Right lung (tissue), 10 donors: ENCODE measurements around the gene SLC6A11. TPM values are rescaled to one million over a fixed set of nuclear protein-coding genes. Genes with fewer than 3 reads are reported as not detected.

Experiments
- DNase-seq, 2 donors: peaks; one replicate each; pipeline ENCODE4 v3.0.0-alpha.2; 2013
- long read RNA-seq, 8 donors: transcript quantifications; one replicate each; lab custom pipeline, GENCODE V29; 2026
- polyA plus RNA-seq, 5 donors: library from polyadenylated mRNA; unstranded; fragments of 120-200 nt; gene quantifications; one replicate each; pipeline versions ENCODE4 v1.2.1 to v1.2.3, GENCODE V29; 2013; ENCODE audit warnings: inconsistent platforms in 1 of 5, low replicate concordance in 1 of 5; ENCODE audit not compliant: insufficient read length in 5 of 5, insufficient read depth in 1 of 5

The SLC6A11 gene
- polyA plus RNA-seq = under 1 TPM in 4 of 5 donors, not detected in 1; 0.08 to 0.10 (median 0.09) TPM
- long read RNA-seq, donor 1 = 0 reads
- long read RNA-seq, donor 2 = 0 reads
- long read RNA-seq, donor 3 = 0 reads
- long read RNA-seq, donor 4 = 0 reads
- long read RNA-seq, donor 5 = 0 reads
- long read RNA-seq, donor 6 = 0 reads
- long read RNA-seq, donor 7 = 0 reads
- long read RNA-seq, donor 8 = 0 reads

- no peak for DNase-seq
Observed at GRCh38 chr3:10816019-10816862, at the start of gene SLC6A11. SLC6A11 (plus strand) TSS chr3:10816228; CDS start chr3:10816266, 38 bp downstream.

- DNase-seq = no peak
Observed at GRCh38 chr3:10768708-10769394, 47.2 kb upstream of the SLC6A11 start.

DNA sequence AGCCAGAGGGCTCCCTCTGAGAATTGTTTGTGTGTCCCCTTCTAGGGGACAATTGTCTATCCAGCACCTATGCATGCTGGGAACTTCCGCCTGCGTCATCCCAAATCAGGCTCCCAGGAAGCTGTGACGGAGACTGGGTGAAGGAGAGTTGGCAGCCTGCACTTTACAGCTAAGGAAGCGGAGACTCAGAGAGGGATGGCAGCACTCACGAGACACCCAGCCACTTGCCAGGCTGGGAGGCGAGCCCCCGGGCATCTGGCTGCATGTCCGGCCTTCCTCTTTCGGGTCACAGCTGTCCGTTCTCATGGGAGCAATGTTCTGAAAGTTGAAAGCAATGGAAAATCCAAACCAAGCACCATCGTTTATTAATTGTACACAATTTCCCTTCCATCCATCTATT, 45.5 kb upstream of the SLC6A11 start:
- no peak for DNase-seq

DNA sequence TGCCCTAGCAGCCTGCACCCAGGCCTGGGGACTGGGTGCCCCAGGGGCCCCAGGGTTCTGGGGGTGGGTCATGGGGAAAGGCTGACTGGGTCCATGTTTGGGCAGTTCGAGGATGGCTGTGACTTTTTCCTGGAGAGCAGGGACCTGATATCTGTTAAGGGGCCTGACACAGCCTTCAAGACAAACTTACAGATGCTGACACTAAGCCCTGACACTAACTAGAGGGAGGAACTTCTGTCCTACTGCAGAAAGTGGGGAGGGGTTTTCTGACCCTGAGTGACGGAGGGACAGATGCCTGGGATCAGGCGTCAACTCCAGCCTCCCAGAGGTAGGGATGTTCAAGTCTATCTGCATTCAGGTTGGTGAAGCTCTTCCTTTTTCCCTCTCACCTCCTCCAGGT, 45.0 kb upstream of the SLC6A11 start:
- DNase-seq = no peak

DNA sequence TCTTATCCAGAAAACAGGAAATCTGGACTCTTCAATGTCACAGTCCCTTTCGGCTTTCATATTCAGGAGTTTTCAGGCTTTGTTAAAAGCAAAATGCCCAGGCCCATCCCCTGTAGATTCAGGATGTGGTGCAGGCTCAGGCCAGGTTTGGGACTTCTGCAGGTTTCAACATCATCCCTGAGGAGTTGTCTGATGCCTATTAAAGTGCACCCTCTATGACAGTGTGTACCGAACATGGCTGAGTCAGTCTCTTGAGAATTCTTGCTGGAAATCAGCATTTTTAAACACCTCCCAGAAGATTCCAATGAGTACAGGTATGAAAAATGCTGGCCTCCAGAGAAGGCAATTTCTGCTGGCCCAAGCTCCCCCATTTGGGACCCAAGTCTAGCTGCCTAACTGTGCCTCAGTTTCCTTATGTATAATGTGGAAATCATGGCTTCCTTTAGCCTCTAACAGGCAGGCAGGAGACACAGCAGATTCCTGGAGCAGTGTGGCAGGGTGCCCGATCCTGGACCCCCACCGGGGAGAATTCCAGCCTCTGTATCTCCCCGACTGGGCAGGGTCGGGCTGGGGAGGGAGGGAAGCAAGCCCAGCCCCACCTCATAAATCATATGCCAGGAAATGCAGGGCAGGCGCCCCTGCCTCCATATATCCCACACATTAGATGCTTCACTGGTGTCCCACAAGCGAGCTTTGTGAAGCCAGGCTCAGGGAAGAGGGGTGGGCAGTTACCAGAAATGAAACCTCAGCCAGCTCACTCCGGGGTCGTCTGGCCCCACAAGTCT, 44.4 kb upstream of the SLC6A11 start:
- DNase-seq = no peak

- DNase-seq = no peak
Observed at GRCh38 chr3:10772271-10773161, 43.5 kb upstream of the SLC6A11 start.

GRCh38 chr3:10774129-10774670, 41.8 kb upstream of the SLC6A11 start:
- DNase-seq = no peak

DNA sequence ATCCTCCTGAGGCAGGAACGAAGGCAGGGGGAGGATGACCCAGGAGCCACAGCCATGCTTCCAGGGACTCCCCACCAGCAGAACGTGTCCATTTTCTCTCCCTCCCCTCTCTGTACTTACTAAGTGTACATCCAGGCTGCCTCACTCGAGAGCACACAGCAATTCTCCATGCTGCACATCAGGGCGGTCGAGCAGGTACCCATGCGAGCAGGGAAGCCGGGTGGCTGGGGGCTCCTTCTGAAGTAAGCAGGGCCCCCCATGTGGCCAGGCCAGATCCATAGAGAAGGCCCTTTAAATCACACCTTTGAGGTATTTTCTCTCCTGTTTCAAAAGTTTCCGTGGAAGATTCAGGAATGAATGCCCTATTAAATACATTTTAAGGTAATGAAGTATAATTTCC, 41.2 kb upstream of the SLC6A11 start:
- DNase-seq = no peak

DNA sequence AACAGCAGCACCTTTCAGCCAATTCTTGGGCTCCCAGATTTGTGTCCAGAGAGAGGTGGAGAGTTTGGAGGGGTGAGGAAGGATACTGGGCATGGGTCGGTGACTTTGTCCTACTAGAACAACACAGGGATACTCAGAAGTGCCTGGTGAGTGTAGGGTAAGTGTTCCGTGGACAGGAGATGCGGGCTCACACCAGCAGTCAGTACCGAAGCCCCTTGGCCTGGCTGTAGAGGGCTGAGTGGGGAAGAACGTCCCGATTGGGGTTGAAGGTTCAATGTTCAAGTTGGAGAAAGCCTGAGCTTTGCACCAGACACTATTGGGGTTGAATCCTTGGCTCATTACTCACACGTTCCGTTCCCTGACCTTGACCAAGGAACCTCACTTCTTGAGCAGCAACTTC, 40.8 kb upstream of the SLC6A11 start:
- DNase-seq = no peak

DNA sequence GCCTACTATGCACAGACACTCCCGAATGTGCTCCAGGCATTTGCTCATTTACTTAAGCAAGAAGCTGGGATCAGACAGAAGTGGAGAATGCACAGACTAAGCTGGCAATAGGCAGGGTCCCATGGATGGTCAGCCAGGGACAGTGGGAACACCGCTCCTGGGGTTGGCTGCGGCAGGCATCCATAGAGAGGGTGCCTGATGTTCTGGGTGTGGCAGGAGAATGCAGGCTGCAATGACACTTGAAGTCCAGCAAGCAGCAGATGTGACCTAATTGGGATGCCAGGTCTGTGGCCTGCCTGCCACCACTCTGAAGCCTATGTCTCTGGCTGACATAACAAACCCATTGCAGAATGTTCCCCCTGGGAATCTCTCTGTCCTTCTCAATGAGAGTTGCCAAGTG, 40.2 kb upstream of the SLC6A11 start:
- no peak for DNase-seq

- DNase-seq = no peak
Observed at GRCh38 chr3:10777627-10778026, 38.4 kb upstream of the SLC6A11 start.

GRCh38 chr3:10778492-10779292, 37.3 kb upstream of the SLC6A11 start:
- no peak for DNase-seq

DNA sequence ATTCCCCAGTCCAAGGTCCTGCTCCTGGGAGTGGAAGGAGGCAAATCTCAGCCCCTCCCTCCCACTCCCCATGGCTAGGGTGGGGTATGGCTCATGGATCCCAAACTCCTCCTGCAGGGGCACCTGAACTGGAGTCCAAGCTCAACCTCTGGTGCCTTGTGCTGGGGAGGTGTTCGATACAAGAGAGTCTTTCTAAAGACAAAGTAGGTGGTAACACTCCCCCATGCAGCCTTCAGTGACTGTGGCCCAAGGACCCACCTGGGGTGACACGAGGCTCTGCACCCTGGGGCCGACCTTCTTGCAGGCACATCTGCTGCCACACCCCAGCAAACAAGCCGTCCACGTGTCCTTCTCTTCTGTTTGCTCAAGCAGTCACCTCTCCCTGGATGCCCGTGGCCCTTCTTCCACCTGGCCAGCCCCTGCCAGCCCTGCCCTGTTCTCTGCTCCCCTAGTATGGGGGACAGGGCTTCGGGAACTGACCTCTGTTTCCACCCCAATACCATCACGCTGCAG, 36.7 kb upstream of the SLC6A11 start:
- no peak for DNase-seq

DNA sequence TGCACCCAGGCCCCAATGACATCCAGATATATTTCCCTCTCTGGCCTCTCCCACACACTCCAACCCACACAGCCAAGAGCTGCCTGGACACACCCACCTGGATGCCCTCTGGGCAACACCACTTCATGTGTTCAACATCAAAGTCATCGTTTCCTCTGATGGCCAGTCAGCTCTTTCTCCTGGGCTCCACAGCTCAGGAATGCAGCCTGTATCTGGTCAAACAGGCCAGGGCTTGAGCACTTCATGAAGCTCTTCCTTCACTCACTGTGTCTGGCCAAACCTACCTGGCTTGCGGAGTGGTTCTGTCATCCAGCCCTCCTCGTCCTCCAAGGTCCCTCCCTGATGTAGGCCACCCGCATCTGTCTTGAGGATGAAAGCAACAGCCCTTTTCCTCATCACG, 35.8 kb upstream of the SLC6A11 start:
- DNase-seq = no peak

DNA sequence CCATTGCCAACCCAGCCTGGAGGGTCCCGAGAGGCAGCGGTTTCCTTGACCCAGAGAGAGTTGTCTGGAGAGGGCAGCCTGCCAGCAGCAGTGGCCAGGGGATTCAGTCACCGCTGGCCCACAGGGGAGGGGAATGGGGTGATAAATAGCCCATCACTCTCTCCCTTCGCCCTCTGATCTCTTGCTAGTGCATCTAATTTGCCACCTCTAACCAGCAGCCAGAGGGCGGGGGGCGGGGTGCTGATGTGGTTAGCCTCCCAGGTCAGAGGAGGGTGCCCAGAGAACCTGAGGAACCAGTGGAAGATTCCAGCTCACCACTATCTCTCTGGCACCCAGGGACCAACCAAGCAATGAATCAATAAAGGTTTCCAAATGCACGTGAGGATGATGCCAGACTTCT, 35.1 kb upstream of the SLC6A11 start:
- no peak for DNase-seq

DNA sequence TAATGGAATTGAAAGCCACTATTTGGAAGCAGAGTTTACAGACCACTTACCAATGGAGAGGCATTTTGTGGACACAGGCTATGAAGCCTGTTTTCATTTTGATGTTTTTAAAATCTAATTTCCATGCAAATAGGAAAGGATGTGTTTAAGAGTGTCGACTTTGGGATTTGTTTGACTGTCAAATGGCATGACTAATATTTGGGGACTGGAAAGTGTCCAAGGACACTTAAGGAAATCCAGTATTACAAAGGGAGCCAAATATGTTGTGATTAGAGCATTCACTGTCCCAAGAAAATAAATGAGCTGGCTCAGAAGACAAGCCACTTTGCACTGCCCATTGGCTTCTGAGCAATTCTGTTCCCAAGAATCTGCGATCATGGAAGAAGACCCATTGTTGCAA, 34.0 kb upstream of the SLC6A11 start:
- DNase-seq = no peak

DNA sequence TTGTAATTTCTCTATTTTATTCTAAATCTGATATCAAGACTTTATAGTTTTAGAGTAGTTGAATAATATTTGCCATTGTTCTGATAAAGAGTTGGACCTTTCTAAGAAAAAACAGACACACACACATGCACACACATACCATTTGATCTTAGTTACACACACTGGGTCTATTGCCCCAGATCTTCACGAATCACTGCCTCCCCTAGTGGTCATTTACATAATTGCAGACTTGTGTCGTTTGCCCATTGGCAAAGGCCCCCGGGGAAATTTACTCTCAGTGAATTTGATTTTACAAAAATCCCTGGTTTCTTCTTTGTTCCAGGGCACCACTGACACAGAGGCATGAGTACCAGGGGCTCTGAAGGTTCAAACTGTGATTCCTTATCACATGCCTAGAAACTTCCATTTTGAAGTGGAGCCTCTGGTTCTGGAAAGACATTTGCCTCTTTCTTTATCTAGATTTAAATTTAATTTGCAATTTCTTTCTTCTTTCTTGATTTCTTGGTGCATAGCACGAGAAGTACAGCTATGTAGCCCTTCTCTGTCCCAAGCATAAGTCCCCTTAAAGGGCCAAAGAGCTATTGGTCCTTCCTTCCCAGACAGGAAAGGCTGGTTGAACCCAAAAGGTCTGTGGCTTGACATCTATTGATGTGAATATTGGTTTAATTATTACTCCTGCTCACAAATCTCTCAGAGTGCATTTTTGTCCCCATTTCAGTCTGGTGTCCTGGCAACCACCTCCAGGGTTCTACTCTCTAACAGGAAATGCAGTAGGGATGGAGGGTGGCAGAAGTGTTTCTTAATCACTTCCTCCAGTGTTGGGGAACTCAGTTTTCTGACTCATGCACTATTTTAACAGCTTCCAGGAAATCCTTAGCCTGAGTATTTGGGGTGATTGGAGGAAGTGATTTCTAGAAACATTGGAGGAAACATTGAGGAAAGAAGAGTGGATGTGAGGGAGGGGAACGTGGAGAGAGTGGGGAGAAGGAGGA, 32.4 kb upstream of the SLC6A11 start:
- DNase-seq = no peak

DNA sequence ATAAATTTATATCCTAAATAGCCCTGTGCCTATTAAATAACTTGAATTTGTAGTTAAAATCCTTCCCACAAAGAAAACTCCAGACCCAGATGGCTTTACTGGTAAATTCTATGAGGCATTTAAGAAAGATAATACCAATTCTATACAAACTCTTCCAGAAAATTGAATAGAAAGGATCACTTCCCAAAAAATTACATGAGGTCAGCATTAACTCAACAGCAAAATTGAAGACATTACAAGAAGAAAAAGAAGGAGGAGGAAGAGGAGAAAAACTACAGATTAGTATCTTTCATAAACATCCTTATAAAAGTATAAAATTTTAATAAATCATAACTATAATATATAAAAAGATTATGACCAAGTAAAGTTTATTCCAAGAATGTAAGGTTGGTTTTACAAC, 29.4 kb upstream of the SLC6A11 start:
- DNase-seq = no peak
